DND-41 (cell line): ENCODE results near the gene HDAC6.

Experiments
- EZH2 ChIP-seq: IDR thresholded peaks from 3 replicates; pipeline ENCODE4 v1.6.1; 2012; ENCODE audit warnings: borderline replicate concordance, low read depth, mild to moderate bottlenecking, moderate library complexity, low read length, inconsistent platforms; ENCODE audit not compliant: severe bottlenecking
- TF ChIP-seq, protein P1 (sequence below): IDR thresholded peaks from 2 replicates; pipeline ENCODE4 v1.5.1; 2012; ENCODE audit warnings: borderline replicate concordance, low read length, moderate library complexity, mild to moderate bottlenecking; ENCODE audit not compliant: poor library complexity, severe bottlenecking; ENCODE audit errors: extremely low read depth

DNA sequence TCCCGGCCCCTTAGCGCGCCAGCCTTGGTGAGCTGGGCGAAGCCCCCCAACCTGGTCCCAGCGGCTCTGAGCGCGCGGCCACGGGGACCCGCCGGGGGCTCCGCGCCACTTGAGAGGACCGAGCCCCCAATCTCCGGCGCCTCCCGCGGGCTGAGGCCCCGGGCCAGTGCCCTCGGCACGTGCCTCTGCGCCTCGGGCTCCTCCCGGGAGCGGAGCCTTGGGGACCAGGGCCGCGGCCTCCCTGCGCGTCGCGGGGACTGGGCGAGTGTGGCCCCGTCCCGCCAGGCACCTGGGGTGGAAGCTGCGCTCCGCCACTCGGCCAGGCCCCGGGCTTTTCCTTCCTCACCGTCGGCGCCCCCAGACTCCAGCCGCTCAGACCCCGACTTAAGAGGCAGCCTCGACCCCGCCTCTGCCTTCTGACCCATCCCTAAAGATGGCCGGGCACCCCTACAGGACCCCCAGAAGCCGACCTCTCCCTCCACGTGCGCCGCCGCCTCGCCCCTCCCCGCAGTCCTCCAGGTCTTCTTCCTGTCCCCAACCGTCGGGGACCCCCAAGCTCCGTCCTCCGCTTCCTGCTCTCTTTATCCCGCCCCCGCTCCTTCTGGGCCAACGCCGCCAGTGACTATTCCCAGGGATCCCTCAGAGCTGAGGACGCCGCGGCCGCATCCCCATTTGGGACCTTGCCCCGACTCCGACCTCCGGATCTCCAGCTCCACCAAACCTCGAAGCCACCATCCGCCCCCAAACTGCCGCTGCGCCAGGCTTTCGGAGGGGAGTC lies 25.2 kb downstream of the HDAC6 start:
- TF ChIP-seq, protein P1, sequence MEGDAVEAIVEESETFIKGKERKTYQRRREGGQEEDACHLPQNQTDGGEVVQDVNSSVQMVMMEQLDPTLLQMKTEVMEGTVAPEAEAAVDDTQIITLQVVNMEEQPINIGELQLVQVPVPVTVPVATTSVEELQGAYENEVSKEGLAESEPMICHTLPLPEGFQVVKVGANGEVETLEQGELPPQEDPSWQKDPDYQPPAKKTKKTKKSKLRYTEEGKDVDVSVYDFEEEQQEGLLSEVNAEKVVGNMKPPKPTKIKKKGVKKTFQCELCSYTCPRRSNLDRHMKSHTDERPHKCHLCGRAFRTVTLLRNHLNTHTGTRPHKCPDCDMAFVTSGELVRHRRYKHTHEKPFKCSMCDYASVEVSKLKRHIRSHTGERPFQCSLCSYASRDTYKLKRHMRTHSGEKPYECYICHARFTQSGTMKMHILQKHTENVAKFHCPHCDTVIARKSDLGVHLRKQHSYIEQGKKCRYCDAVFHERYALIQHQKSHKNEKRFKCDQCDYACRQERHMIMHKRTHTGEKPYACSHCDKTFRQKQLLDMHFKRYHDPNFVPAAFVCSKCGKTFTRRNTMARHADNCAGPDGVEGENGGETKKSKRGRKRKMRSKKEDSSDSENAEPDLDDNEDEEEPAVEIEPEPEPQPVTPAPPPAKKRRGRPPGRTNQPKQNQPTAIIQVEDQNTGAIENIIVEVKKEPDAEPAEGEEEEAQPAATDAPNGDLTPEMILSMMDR: no peak
- no peak for TF ChIP-seq EZH2
